GM12878 (cell line): ENCODE measurements around the gene SRRM3. TPM values are rescaled to one million over a fixed set of nuclear protein-coding genes. Genes with fewer than 3 reads are reported as not detected.

Experiments
- CBX3 ChIP-seq: fragments of 200-600 bp; sonication (generic); IDR thresholded peaks from 2 replicates; pipeline ENCODE4 v1.6.1; 2016; ENCODE audit warnings: low read depth, borderline replicate concordance
- CREB1 ChIP-seq: IDR thresholded peaks from 2 replicates; pipeline ENCODE4 v1.6.1; 2012; ENCODE audit warnings: low read depth, mild to moderate bottlenecking, inconsistent platforms
- EED ChIP-seq: sonication (generic); IDR thresholded peaks from 2 replicates; pipeline ENCODE4 v1.6.1; 2016; ENCODE audit warnings: antibody characterized with exemption, low read depth
- HDAC6 ChIP-seq: fragments of 200-600 bp; sonication (generic); IDR thresholded peaks from one replicate; pipeline ENCODE4 v1.8.0; 2017; ENCODE audit warnings: antibody characterized with exemption; ENCODE audit not compliant: unreplicated experiment
- HSF1 ChIP-seq: fragments of 150-350 bp; IDR thresholded peaks from 2 replicates; pipeline ENCODE4 v1.6.1; 2014; ENCODE audit warnings: mild to moderate bottlenecking, low read depth, low read length
- IKZF2 ChIP-seq, 2 experiments: fragments of 450-650 bp; IDR thresholded peaks; 2 replicates each; pipeline ENCODE4 v1.6.1; 2017; ENCODE audit warnings: mild to moderate bottlenecking in 2 of 2, moderate library complexity in 2 of 2
- MAX ChIP-seq: IDR thresholded peaks from 2 replicates; pipeline ENCODE4 v1.6.1; 2012; ENCODE audit warnings: low read depth, low read length, improper control_type of control experiment
- MYB ChIP-seq: fragments of 150-350 bp; IDR thresholded peaks from 2 replicates; pipeline ENCODE4 v1.6.1; 2014; ENCODE audit warnings: mild to moderate bottlenecking, low read depth, low read length, borderline replicate concordance
- NR2C2 ChIP-seq: IDR thresholded peaks from 2 replicates; pipeline ENCODE4 v1.6.1; 2011; ENCODE audit warnings: borderline replicate concordance, low read depth; ENCODE audit not compliant: control insufficient read depth, insufficient read length
- RB1 ChIP-seq: fragments of 450-650 bp; formaldehyde crosslinking; IDR thresholded peaks from 2 replicates; pipeline ENCODE4 v1.6.1; 2017; ENCODE audit warnings: mild to moderate bottlenecking, borderline replicate concordance
- SMARCA5 ChIP-seq: fragments of 450-650 bp; IDR thresholded peaks from 2 replicates; pipeline ENCODE4 v1.6.1; 2017; ENCODE audit warnings: mild to moderate bottlenecking
- polyA plus RNA-seq, 11 experiments: library from polyadenylated mRNA; depleted of rRNA in 4 of 11; unstranded in 6 of 11; stranded (reverse) in 5 of 11; fragments of >200 nt; fragmentation: Nextera tagmentation in 4 of 11; fragmentation: Illumina TruSeq in 1 of 11; extraction: Ambion mirVana in 4 of 11; extraction: Trizol in 1 of 11; gene quantifications; 1 replicate in 1 of 11; 2 replicates in 10 of 11; pipeline versions ENCODE4 v1.2.1 to v1.2.3, GENCODE V29; 2011 to 2016; ENCODE audit warnings: inconsistent platforms in 2 of 11, missing spikeins in 2 of 11, low read depth in 1 of 11
- total RNA-seq, 4 experiments: library from RNA; depleted of rRNA in 3 of 4; stranded (reverse); fragments of >200 nt in 3 of 4; fragmentation: Illumina TruSeq in 1 of 4; extraction: Trizol in 1 of 4; gene quantifications; 2 replicates each; pipeline versions ENCODE4 v1.2.1 to v1.2.3, GENCODE V29; 2013 to 2021
- TF ChIP-seq, protein P1 (sequence below): IDR thresholded peaks from 2 replicates; pipeline ENCODE4 v1.6.1; 2012; ENCODE audit warnings: improper control_type of control experiment, low read depth, low read length; ENCODE audit not compliant: insufficient replicate concordance
- TF ChIP-seq, protein P2 (sequence below): fragments of 450-650 bp; IDR thresholded peaks from 2 replicates; pipeline ENCODE4 v1.6.1; 2017; ENCODE audit warnings: low read depth, mild to moderate bottlenecking, moderate library complexity
- TF ChIP-seq, protein P3 (sequence below): fragments of 450-650 bp; IDR thresholded peaks from 2 replicates; pipeline ENCODE4 v1.6.1; 2017; ENCODE audit warnings: mild to moderate bottlenecking
- TF ChIP-seq, protein P4 (sequence below): fragments of 450-650 bp; IDR thresholded peaks from 2 replicates; pipeline ENCODE4 v1.6.1; 2017; ENCODE audit warnings: mild to moderate bottlenecking, low read depth, inconsistent platforms; ENCODE audit not compliant: poor library complexity, severe bottlenecking

The SRRM3 gene
- total and polyA plus RNA-seq, 10 of the 15 experiments (the other 5 are each of a cell fraction or from before 2014, with no cell fraction given) = 0.03 to 0.15 (median 0.05) TPM; not detected in 6

GRCh38 chr7:76303202-76304147 is 101.8 kb downstream of the SRRM3 start (continued):
- TF ChIP-seq RB1 (no peak), CREB1 (no peak), SMARCA5 (no peak; the same call in 1 of the 2 replicates), MYB (no peak), CBX3 (no peak), NR2C2 (no peak), MAX (no peak), HDAC6 (no peak), EED (peak; percentile 49), IKZF2 (IDR thresholded peaks at IDR 0.05) (peak in 1 of 2 experiments; percentile 22; a peak in 2 of 4 replicates), HSF1 (peak; percentile 95)
- TF ChIP-seq, protein P1, sequence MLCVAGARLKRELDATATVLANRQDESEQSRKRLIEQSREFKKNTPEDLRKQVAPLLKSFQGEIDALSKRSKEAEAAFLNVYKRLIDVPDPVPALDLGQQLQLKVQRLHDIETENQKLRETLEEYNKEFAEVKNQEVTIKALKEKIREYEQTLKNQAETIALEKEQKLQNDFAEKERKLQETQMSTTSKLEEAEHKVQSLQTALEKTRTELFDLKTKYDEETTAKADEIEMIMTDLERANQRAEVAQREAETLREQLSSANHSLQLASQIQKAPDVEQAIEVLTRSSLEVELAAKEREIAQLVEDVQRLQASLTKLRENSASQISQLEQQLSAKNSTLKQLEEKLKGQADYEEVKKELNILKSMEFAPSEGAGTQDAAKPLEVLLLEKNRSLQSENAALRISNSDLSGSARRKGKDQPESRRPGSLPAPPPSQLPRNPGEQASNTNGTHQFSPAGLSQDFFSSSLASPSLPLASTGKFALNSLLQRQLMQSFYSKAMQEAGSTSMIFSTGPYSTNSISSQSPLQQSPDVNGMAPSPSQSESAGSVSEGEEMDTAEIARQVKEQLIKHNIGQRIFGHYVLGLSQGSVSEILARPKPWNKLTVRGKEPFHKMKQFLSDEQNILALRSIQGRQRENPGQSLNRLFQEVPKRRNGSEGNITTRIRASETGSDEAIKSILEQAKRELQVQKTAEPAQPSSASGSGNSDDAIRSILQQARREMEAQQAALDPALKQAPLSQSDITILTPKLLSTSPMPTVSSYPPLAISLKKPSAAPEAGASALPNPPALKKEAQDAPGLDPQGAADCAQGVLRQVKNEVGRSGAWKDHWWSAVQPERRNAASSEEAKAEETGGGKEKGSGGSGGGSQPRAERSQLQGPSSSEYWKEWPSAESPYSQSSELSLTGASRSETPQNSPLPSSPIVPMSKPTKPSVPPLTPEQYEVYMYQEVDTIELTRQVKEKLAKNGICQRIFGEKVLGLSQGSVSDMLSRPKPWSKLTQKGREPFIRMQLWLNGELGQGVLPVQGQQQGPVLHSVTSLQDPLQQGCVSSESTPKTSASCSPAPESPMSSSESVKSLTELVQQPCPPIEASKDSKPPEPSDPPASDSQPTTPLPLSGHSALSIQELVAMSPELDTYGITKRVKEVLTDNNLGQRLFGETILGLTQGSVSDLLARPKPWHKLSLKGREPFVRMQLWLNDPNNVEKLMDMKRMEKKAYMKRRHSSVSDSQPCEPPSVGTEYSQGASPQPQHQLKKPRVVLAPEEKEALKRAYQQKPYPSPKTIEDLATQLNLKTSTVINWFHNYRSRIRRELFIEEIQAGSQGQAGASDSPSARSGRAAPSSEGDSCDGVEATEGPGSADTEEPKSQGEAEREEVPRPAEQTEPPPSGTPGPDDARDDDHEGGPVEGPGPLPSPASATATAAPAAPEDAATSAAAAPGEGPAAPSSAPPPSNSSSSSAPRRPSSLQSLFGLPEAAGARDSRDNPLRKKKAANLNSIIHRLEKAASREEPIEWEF = no peak
- TF ChIP-seq, protein P2, sequence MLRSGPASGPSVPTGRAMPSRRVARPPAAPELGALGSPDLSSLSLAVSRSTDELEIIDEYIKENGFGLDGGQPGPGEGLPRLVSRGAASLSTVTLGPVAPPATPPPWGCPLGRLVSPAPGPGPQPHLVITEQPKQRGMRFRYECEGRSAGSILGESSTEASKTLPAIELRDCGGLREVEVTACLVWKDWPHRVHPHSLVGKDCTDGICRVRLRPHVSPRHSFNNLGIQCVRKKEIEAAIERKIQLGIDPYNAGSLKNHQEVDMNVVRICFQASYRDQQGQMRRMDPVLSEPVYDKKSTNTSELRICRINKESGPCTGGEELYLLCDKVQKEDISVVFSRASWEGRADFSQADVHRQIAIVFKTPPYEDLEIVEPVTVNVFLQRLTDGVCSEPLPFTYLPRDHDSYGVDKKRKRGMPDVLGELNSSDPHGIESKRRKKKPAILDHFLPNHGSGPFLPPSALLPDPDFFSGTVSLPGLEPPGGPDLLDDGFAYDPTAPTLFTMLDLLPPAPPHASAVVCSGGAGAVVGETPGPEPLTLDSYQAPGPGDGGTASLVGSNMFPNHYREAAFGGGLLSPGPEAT = peak; percentile 44; the same call in 1 of the 2 replicates
- TF ChIP-seq, protein P3, sequence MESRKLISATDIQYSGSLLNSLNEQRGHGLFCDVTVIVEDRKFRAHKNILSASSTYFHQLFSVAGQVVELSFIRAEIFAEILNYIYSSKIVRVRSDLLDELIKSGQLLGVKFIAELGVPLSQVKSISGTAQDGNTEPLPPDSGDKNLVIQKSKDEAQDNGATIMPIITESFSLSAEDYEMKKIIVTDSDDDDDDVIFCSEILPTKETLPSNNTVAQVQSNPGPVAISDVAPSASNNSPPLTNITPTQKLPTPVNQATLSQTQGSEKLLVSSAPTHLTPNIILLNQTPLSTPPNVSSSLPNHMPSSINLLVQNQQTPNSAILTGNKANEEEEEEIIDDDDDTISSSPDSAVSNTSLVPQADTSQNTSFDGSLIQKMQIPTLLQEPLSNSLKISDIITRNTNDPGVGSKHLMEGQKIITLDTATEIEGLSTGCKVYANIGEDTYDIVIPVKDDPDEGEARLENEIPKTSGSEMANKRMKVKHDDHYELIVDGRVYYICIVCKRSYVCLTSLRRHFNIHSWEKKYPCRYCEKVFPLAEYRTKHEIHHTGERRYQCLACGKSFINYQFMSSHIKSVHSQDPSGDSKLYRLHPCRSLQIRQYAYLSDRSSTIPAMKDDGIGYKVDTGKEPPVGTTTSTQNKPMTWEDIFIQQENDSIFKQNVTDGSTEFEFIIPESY = no peak
- TF ChIP-seq, protein P4, sequence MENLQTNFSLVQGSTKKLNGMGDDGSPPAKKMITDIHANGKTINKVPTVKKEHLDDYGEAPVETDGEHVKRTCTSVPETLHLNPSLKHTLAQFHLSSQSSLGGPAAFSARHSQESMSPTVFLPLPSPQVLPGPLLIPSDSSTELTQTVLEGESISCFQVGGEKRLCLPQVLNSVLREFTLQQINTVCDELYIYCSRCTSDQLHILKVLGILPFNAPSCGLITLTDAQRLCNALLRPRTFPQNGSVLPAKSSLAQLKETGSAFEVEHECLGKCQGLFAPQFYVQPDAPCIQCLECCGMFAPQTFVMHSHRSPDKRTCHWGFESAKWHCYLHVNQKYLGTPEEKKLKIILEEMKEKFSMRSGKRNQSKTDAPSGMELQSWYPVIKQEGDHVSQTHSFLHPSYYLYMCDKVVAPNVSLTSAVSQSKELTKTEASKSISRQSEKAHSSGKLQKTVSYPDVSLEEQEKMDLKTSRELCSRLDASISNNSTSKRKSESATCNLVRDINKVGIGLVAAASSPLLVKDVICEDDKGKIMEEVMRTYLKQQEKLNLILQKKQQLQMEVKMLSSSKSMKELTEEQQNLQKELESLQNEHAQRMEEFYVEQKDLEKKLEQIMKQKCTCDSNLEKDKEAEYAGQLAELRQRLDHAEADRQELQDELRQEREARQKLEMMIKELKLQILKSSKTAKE = peak; percentile 81
